Hematopoietic multipotent progenitor cell (in vitro differentiated cells): ENCODE data around the gene RNU1-3. TPM values are rescaled to one million over a fixed set of nuclear protein-coding genes. Genes with fewer than 3 reads are reported as not detected.
"Not testable (repeated sequence)": the region's sequence is repeated elsewhere in the genome, so short reads cannot be mapped to it uniquely, and the experiment has no call there.

Experiments used
- DNase-seq, 3 donors: peaks; one replicate each; pipeline ENCODE4 v3.0.0-alpha.2; 2011 to 2015; ENCODE audit warnings: low read depth in 2 of 3, low spot score in 2 of 3
- total RNA-seq: library from RNA; depleted of rRNA; stranded (reverse); fragments of >200 nt; gene quantifications from one replicate; pipeline ENCODE4 v1.2.3, GENCODE V29; 2012

RNU1-3 gene
- total RNA-seq, 1 donor: under 0.01 TPM

DNA sequence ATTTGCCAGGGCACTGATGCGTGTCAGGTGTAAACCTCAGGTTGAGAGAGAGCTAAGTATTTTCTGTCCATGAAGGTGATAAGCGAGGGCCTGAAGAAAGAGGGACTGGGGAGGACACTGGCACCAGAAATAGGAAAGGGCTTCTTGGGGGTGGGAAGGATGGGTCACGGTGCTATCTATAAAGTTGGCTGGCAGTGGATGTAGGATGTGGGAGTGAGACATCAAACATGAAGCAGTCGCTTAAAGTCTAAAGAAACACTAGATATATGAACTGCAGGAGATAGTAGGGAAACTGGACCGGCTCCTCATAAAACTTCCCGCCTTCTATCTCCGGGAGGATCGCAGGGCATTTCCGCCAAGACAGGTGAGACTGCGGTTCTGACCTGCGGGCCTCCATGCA is 912 bp downstream of the RNU1-3 start:
- not testable (repeated sequence) for DNase-seq

DNA sequence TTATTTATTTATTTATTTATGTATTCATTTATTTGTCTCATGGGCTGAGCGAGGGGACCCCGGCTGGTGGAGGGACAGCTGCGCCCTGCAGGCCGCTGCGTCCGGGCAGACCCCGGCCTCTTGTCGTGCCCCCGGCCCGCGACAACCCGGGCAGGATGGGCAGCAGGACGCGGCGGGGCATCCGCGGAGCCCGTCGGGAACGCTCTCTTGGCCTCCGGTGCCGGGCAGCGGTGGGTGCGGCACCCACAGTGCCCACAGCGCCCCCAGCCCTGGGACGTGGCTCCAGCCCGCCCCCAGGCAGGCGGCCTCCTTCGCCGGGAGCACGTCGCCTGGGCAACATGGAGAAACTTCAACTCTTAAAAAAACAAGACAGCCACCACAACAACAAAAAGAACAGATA is 8.5 kb downstream of the RNU1-3 start:
- DNase-seq: not testable (repeated sequence)

DNA sequence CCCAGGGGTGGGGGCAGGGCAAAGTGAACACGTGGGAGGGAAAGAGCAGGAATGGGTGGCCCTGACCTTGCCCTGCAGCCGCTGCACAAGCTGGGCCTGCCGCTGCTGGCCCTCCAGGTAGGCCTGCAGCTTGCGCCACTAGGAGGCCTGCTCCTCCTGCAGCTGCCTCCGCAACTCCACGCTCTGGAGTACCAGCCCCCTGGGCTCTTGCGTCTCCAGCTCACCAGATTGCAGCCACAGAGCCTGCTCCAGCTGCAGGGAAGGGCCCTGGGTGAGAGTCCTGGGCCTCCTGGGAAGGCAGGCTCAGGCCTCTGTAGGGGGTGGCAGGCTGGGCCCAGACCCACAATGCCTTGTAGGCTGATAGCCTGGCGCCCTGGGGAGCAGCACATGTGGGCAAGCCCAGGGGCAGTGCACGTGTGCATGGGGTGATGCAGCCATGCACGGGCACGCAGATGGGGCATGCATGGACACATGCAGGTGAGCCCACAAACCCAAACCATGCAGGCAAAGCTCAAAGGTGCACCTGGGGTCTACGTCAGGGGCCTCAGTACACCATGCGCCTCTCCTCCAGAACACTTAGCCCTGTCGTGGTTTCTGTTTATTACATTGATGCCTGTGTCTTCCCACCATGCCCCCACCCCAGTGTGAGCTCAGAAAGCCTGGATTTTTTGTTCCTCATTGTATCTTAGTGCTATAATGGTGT is 9.6 kb downstream of the RNU1-3 start:
- DNase-seq: not testable (repeated sequence)

DNA sequence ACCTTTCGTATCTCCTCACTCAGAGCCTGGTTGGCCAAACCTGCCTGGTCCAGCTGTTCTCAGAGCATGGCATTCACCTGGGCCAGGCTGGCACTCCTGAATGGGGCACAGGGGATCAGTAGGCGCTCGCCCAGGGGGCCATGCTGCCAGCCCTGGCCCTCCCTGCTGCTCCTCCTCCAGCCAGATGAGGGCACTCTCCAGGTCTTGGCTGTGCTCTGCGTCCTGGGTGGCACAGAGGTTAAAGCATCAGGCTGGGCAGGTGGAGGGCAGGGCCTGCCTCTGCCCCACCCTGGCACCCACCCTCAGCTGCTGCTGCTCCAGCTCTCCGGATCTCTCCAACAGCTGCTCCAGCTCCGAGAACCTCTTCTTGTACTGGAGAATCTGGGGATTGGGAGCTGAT is 10.2 kb downstream of the RNU1-3 start:
- DNase-seq: not testable (repeated sequence)

DNA sequence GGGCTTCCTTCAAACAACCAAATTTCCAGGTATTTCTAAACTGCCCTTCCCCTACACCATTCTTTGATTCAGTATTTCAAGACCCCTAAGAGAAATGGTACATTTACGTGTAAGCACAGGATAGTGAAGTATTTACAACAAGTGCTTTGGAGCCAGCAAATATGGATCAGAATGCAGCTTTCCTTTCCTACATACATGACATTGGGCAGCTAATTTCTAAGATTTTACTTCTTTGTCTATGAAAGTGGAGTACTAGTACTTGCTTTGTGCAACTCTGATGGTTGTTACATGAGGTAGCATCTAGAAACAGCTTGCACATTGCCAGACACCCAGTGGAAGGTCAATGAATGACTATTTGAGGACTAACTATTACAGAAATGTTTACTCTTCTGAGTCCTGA is 15.2 kb downstream of the RNU1-3 start:
- not testable (repeated sequence) for DNase-seq

DNA sequence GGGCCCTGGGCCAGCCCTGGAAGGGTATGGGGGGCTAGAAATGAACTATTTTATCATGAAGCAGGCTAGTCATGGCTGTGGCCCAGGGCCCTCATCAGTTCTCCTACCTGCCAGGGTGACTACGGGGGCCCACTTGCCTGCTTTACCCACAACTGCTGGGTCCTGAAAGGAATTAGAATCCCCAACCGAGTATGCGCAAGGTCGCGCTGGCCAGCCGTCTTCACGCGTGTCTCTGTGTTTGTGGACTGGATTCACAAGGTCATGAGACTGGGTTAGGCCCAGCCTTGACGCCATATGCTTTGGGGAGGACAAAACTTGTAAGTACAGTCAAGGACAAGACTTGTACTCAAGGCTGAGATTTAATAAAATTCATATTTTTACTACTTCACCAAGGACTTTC is 16.8 kb downstream of the RNU1-3 start:
- DNase-seq: not testable (repeated sequence)

DNA sequence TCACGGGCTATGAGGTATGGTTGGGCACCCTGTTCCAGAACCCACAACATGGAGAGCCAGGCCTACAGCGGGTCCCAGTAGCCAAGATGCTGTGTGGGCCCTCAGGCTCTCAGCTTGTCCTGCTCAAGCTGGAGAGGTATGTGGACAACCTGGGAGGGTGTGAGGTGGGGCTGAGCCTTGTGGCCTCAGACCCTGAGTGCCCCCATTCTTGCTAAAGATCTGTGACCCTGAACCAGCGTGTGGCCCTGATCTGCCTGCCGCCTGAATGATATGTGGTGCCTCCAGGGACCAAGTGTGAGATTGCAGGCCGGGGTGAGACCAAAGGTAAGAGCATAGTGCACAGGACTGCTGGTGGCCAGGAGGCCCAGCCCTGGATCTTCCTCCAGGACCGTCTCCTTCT is 17.4 kb downstream of the RNU1-3 start:
- DNase-seq: not testable (repeated sequence)

DNA sequence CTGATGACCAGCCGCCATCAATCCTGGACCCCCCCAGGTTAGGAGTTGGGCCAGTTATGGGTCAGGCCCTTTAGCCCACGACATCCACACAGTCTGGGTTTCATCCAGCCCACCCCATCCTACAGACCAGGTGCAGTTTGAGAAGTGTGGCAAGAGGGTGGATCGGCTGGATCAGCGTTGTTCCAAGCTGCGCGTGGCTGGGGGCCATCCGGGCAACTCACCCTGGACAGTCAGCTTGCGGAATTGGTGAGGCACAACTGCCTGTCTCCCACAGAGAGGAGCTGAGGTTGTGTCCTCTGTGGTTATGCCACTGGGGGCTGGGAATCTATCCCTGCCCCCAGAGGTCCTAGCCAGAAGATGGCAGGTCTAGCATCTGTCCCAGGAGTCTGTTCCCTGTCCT is 18.0 kb downstream of the RNU1-3 start:
- DNase-seq: not testable (repeated sequence)

DNA sequence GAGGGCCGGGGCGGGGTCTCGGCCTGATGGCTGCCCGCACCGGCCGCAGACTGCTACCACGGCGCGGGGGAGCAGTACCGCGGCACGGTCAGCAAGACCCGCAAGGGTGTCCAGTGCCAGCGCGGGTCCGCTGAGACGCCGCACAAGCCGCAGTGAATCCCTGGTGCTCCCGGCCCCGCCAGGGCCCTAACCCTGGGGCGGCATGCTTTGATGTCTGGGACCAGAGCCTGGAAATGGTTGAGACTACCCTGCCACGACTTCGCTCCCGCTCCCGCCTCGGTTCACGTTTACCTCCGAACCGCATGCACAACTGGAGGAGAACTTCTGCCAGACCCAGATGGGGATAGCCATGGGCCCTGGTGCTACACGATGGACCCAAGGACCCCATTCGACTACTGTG is 18.5 kb downstream of the RNU1-3 start:
- not testable (repeated sequence) for DNase-seq

DNA sequence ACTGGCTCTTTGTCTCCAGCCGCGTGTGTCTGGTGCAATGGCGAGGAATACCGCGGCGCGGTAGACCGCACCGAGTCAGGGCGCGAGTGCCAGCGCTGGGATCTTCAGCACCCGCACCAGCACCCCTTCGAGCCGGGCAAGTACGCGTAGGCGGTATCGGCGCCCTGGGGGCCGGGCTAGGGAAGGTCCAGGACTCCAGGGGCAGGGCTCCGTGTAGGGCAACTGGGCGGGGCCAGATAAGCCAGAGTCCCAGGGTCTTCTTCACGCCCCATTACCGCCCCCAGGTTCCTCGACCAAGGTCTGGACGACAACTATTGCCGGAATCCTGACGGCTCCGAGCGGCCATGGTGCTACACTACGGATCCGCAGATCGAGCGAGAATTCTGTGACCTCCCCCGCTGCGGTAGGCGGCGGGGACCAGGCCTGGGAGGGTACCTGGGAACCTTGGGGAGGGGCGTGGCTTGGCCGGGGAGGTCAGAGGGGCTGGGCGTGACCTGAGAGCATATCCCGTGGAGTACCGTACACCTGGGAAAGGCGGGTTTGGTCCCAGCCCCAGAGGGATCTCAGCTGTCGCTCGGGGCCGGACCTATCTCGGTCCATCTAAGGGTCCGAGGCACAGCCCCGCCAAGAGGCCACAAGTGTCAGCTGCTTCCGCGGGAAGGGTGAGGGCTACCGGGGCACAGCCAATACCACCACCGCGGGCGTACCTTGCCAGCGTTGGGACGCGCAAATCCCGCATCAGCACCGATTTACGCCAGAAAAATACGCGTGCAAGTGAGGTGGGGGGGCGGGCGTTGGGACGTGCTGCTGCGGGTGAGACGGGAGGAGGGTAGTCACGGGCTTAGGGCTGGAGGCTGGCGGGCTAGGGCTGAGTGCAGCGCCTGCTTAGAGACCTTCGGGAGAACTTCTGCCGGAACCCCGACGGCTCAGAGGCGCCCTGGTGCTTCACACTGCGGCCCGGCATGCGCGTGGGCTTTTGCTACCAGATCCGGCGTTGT is 19.3 kb downstream of the RNU1-3 start:
- DNase-seq: not testable (repeated sequence)

DNA sequence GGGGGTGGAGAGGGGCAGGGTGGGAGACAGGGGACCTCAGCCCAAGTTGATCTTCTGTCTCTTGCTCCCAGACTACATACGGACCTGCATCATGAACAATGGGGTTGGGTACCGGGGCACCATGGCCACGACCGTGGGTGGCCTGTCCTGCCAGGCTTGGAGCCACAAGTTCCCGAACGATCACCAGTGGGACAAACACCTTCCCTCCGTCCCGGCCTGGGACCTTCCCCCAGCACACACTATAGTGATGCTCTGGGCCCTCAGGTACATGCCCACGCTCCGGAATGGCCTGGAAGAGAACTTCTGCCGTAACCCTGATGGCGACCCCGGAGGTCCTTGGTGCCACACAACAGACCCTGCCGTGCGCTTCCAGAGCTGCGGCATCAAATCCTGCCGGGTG is 20.0 kb downstream of the RNU1-3 start:
- not testable (repeated sequence) for DNase-seq

DNA sequence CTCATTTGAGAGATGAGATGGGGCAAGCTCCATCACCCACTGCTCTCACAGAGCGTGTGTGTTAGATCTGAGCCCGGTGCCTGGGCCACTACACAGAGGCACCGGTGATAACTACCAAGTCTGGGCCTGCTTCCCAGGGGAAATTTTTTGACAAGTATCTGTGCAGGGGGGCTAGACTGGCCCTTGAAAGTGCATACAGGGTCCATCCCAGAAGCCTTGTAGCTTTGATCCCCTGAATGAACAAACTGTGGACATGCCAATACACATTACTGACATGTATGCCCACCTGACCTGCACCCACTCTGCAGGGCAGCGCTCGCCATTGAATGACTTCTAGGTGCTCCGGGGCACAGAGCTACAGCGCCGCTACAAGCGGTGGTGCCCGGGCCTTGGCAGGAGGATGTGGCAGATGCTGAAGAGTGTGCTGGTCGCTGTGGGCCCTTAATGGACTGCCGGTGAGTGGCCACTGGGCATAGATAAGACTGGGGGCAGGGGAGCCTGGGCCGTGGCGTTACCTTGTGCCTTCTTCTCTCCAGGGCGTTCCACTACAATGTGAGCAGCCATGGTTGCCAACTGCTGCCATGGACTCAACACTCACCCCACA is 20.6 kb downstream of the RNU1-3 start:
- not testable (repeated sequence) for DNase-seq

DNA sequence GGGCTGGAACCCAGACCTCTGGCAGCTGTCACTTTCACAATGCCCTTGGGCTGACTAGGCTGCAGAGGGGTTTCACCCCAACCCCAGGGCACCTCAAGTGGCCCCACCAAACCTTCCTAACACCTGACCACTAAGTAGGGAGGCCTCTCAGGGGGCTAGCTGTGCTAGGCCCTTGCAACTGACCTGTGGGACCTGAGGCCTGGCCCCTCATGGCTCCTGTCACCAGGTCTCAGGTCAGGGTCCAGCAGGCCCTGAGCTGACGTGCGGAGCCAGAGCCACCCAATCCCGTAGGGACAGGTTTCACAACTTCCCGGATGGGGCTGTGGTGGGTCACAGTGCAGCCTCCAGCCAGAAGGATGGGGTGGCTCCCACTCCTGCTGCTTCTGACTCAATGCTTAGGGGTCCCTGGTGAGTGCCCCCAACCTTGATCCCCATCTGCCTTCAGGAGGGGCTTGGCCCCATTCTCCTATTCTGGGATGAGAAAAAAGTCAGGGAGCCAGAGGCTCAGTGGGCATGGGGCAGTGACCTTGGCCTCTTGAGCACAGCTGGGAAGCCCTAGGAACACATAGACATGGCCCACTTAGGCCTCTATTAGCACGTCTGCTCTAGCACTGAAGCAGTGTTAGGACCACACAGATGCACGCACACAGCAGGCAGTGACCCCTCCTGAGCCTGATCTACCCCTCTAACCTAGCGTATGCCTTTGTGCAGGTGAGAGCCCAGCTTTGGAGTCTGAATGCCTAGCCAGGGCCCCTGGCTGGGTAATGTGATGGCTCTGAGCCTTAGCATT is 21.3 kb downstream of the RNU1-3 start:
- DNase-seq: peak in 1 of 3 donors; percentile 36

DNA sequence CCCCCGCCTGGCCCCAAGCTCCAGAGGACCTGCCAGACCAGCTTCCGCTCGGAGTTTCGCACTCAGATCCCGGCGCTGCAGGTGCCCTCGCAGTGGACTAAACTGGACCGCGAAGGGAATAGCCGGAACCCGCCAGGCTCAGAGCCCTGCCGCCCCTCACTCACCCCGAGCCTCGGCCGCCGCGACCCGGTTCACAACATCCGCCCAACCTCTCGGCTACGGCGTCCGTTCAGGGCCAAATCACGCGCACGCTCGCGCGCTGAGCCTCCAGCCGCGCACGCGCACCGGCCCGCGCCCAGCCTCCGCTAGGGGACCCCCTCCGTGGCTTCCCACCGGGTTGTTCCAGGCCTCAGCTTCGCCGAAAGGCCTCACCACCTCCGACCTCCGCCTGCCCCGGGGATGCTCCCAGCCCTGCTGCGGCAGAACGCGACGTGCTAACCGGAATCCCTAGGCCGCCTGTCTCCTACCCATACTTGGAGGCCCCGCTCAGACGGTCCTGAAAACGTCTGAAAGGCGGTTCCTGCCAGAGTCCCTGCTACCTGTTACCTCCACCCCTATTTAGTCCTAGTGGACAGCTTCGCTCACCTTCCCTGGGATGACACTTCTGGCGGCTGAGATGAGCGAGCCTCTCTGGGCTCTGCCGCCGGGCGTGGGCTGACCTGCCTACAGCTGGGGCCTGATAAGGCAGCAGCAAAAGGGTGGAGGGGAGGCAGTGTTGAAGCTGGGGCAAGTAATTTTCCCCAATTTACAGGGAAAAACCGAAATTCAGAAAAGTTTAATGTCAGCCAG is 22.1 kb downstream of the RNU1-3 start:
- peak; percentile 95 to 100 (median 100) for DNase-seq

DNA sequence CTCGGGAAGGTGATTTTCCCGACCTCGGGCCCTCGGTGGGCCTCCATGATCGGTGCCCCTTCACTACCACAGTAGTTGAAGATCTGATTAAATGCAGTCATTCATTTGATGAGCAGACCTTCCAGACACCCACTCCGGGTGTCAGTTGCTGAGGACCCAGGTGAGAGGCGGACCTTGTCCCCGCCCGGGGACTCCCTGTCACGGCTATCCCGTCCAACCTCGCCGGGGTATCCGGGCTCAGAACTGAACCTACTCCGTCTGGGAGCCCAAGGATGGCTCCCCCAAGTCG is 22.6 kb downstream of the RNU1-3 start:
- peak in 1 of 3 donors; percentile 59 for DNase-seq

DNA sequence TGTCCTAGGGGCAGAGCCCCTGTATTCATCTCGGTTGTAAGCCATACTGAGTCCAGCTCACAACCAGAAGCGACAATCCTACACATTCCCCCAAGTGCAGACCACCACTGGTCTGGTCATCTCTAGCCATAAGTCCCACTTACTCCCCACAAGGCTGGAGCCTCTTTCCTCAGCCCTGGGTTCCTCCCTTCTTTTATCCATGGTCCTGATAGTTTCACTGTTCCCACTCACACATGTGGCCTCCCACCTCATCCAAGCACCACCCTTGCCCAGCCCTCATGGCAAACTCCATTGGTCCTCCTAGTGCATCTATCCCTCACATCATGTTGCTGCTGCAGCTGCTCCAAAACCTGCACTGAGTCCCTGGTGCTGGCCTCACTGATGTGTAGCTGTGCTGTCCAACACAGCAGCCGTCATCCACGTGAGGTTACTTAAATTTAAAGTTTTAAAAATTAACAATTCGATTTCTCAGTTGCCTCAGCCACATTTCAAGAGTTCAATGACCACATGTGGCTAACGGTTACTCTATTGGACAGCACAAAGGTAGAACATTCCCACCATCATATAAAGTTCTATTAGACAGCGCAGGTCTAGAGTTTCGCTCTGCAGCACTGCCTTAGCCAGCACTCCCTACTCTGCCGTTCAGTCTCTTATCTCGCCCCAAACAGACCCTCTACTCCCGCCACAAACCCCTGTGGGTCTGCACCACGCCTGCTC is 23.1 kb downstream of the RNU1-3 start:
- peak in 1 of 3 donors; percentile 70 for DNase-seq

DNA sequence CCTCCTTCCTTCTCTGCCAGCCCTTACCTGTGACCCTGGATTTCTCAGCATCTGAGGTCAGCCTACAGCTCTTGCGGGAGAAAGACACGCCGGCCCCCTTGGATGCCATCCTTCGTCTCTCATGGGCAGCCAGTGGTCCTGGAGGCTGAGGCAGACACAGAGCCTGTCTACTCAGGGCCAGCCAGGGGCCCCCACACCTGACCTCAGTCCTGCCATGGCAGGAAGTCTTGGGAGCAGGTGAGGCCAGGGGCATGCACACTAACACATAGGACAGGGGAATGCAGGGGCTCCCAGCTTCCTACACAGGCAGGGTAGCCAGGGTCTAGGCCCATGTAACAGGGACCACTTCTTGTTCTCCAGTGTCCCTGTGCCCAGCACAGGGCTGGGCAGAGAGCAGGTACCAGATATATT is 23.7 kb downstream of the RNU1-3 start:
- not testable (repeated sequence) for DNase-seq

DNA sequence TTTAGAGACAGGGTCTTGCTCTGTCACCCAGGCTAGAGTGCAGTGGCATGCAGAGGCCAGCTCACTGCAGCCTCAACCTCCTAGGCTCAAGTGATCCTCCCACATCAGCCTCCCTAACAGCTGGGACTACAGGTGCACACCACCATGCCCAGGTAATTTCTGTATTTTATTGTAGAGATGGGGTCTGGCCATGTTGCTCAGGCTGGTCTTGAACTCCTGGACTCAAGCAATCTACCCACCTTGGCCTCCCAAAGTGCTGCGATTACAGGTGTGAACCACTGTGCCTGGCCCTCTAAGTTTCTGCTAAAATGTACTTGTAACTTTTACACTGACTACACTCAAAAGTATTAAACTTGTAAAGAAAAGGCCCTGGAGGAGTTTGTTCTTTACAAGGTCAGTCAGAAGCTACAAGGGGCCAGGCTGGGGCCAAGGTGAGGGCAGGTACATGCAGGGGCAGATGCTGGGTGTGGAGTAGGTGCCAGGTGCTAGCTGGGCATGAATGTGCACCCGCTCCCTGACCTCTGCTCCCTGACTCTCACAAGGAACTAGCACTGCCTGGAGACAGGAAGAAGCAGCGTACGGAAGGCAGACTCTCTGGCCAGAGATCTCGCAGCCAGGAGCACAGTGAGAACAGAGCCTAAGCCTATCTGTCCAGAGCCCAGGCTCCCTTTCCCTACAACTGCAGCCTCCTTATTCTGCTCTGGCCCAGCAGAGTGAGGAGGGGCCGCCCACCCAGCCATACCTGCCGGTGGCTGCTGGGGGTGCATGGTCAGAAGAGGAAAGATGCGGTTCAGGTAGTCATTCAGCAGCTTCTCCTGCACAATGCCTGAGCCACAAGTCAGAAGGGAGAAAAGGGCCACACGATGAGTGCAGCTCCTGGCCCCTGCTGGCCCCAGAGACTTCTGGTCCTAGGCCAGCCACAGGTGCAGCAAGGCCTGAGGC is 24.5 kb downstream of the RNU1-3 start:
- not testable (repeated sequence) for DNase-seq
